ENCODE data around the gene TMIGD3.

Gene TMIGD3

DNA sequence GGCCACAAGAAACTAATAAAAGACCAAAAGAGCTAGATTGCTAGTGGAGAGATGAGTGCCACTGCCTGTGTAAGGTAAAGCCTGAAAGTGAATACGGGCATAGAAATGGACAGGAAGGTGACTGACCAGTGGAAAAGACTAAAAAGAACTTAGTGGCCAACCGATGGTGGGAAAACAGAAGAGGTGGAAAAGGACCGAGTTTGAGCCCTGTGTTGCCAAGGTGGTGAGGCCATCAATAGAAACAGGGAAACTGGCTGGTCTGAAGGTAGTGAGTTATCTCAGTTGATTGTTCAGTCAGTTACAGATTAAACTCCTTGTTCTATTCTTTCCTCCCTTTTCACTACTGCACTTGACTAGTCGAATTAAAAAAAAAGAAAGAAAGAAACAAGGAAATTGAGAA is 56.9 kb downstream of the TMIGD3 start:
- DNase-seq = no peak

DNA sequence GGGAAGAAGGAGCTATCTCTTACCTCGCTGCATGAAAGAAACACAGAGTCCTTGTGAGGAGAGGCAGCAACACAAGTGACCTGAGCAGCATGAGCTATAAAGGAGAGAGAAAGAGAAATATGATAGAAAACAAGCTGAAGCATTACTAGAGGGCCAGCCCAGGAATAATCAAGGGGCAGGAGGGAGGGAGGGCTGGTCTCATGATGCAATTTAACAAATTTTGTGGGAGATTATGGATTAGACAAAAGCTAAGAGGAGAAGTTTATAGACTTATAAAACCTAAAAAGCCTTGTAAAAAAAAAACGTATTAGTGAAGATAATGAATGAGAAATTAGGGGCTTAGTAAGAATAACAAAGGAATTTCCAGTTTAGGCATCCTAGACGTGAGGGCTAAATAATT is 59.4 kb downstream of the TMIGD3 start:
- no peak for DNase-seq

DNA sequence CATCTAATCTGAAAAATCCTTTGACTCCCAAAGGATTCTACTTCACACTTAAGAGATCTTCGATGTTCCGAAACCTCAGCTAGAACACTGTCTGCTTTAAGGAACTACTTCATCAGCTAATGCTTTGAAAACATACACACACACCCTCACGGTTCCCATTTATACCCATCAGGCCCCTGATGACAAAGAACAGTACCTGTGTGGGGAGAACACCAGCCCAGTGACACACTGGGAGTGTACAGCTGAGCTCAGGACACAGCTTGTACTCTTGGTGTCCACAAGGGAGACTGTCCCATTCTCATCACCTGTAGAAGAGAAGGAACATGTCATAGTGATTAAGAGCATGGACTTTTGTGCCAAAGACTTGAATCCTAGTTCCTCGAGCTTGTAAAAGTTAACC is 61.0 kb downstream of the TMIGD3 start:
- DNase-seq = no peak

DNA sequence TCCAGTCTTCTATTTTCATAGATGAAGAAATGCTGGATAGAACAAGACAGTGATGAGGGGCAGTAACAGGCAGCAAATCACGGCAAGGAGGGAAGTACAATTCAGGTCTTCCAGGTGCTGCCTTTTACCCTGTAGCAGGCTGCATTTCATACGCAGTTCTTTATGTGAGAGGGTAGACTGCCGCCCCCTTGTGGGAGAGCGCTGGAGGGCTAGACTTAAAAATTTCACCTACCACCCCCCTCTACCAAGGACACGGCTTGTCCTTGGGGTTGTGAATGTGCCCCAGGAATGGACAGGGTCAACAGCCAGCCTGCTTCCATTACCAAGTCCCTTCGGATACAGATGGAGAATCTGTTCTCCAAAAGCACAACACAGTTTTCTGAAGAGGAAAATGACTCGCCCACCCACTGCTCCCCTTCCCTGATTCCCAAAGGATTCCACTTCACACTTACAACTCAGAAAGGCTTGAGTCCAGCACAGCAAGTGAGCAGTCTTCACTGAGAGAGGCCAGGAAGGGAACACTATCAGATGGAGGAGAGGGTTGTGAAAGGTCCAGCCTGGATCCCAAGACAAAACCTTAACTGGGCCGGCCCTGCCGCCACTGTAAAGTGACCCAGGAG is 61.8 kb downstream of the TMIGD3 start:
- DNase-seq = no peak

DNA sequence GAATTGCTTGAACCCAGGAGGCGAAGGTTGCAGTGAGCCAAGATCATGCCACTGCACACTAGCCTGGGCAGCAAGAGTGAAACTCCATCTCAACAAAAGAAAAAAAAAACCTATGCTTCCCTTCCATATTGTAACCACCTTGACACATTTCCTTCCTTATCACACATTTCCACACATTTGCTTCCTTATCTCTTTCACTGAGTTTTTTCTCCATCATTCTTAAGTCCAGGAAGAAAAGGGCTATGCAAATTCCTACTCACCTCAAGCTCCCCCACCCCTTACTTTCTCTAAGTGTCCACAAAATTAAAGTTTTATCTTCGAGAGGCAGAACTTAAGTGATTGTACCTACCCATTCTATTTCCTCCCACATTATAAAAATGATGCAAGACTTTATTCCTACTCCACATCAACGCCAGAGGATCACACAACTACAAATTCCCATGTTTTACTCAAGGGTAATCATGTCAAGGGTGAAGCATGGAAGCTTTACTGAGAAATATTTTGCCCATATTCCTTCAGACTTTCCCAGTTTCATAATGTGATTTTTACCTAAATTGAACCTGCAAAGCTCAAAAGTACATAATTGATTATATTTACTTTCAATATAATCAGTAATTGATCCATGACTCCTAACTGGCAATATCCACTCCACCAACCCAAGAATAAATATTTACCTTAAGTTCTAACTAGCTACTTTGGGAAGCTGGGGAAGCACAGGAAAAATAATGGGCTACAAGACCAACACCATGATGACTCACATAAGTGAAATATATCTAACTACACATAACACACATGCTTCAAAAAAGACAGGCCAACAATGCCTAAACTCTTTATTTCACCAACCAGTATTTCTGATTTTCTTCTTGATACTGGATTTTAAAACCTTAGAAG is 63.7 kb downstream of the TMIGD3 start:
- DNase-seq = no peak

DNA sequence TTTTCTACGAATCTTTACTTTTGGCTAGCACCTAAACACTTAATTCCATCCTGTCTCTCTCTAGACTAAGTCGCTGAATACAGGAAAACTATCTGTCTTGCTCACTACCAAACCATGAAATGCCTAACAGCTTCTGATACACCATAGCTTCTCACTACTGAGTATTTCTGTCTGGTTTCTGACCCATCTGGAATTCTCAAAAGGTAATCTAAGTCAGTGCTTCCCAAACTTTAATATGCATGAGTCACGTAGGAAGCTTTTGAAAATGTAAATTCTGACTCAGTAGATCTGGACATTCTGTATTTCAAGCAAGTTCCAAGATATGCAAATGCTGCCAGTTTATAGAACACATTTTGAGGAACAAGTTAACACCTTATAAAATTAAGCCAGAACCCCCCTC is 66.7 kb downstream of the TMIGD3 start:
- DNase-seq = peak; percentile 49

Data from fibroblast of skin of abdomen (primary cell).